Thoracic aorta (tissue), 2 donors: ENCODE data around the gene ZNF3. TPM values are rescaled to one million over a fixed set of nuclear protein-coding genes. Genes with fewer than 3 reads are reported as not detected.

ENCODE experiments used
- ATAC-seq: fragments of 150-250 bp; one replicate; pipeline ENCODE4 v1.8.0; 2017; ENCODE audit warnings: low read depth; ENCODE audit not compliant: insufficient number of reproducible peaks, low FRiP score
- DNase-seq: peaks from one replicate; pipeline ENCODE4 v3.0.0-alpha.2; 2020; ENCODE audit warnings: low spot score
- H3K27ac ChIP-seq, 2 donors: fragments of 200-600 bp; sonication (generic); 1 replicate in 1 of 2; 2 replicates in 1 of 2; pipeline ENCODE4 v1.5.1; 2016; ENCODE audit warnings: mild to moderate bottlenecking in 2 of 2, moderate library complexity in 2 of 2
- H3K27me3 ChIP-seq: fragments of 200-600 bp; sonication (generic); replicated peaks from 2 replicates; pipeline ENCODE4 v1.6.0; 2016; ENCODE audit warnings: mild to moderate bottlenecking; ENCODE audit not compliant: insufficient read depth
- H3K36me3 ChIP-seq: fragments of 200-600 bp; sonication (generic); one replicate; pipeline ENCODE4 v1.5.1; 2016
- H3K4me1 ChIP-seq, 2 donors: fragments of 200-600 bp; sonication (generic); 1 replicate in 1 of 2; 2 replicates in 1 of 2; pipeline versions ENCODE4 v1.5.1 to v1.6.0; 2016; ENCODE audit warnings: low read depth in 2 of 2, mild to moderate bottlenecking in 1 of 2; ENCODE audit not compliant: control insufficient read depth in 1 of 2
- H3K4me3 ChIP-seq: fragments of 200-600 bp; sonication (generic); 2 replicates; pipeline ENCODE4 v1.5.1; 2016; ENCODE audit warnings: mild to moderate bottlenecking
- H3K9me3 ChIP-seq: fragments of 200-600 bp; sonication (generic); 2 replicates; pipeline ENCODE4 v1.5.1; 2016
- CTCF ChIP-seq: fragments of 200-600 bp; sonication (generic); IDR thresholded peaks from one replicate; pipeline ENCODE4 v1.5.1; 2019; ENCODE audit warnings: antibody characterized with exemption
- total RNA-seq, 2 donors: library from RNA; depleted of rRNA; stranded (reverse); fragments of >200 nt; gene quantifications; one replicate each; pipeline versions ENCODE4 v1.1.0 to v1.2.3, GENCODE V29; 2016

Gene ZNF3
- total RNA-seq, 2 donors from 2014 or later = 15.2 to 29.6 TPM

- TF ChIP-seq CTCF = no peak
- H3K27ac ChIP-seq = no peak overlapping the region
- H3K27me3 ChIP-seq = no peaks in the 10 kb centered on the region
- DNase-seq (no peak), ATAC-seq (no peak)
- peaks cover 11 to 15% of the 10 kb centered on the region in 2 donors for H3K4me1 ChIP-seq
- H3K9me3 ChIP-seq = no peaks in the 10 kb centered on the region
- peaks cover 48% of the 10 kb centered on the region for H3K36me3 ChIP-seq
- no peak overlapping the region for H3K4me3 ChIP-seq
These were observed 10.1 kb upstream of the ZNF3 start for GRCh38 chr7:100091411-100092181.

- no peaks in the 10 kb centered on the region for H3K27me3 ChIP-seq
- no peak overlapping the region for H3K27ac ChIP-seq
- no peak for DNase-seq
- ATAC-seq = no peak
- H3K4me3 ChIP-seq = no peak overlapping the region
- no peaks in the 10 kb centered on the region for H3K9me3 ChIP-seq
- H3K4me1 ChIP-seq = peaks cover 11 to 15% of the 10 kb centered on the region in 2 donors
- peaks cover 41% of the 10 kb centered on the region for H3K36me3 ChIP-seq
- no peak for TF ChIP-seq CTCF
These were observed 9.2 kb upstream of the ZNF3 start for GRCh38 chr7:100090527-100091410.

- no peaks in the 10 kb centered on the region for H3K27me3 ChIP-seq
- H3K4me3 ChIP-seq = peak overlapping the region; percentile 80
- H3K36me3 ChIP-seq = peaks cover 31% of the 10 kb centered on the region
- peak overlapping the region; percentile 72 for H3K27ac ChIP-seq
- peaks cover 11 to 15% of the 10 kb centered on the region in 2 donors for H3K4me1 ChIP-seq
- no peak for ATAC-seq
- DNase-seq = no peak
- no peak for TF ChIP-seq CTCF
- no peaks in the 10 kb centered on the region for H3K9me3 ChIP-seq
These were observed 8.1 kb upstream of the ZNF3 start for GRCh38 chr7:100089458-100090196.

DNA sequence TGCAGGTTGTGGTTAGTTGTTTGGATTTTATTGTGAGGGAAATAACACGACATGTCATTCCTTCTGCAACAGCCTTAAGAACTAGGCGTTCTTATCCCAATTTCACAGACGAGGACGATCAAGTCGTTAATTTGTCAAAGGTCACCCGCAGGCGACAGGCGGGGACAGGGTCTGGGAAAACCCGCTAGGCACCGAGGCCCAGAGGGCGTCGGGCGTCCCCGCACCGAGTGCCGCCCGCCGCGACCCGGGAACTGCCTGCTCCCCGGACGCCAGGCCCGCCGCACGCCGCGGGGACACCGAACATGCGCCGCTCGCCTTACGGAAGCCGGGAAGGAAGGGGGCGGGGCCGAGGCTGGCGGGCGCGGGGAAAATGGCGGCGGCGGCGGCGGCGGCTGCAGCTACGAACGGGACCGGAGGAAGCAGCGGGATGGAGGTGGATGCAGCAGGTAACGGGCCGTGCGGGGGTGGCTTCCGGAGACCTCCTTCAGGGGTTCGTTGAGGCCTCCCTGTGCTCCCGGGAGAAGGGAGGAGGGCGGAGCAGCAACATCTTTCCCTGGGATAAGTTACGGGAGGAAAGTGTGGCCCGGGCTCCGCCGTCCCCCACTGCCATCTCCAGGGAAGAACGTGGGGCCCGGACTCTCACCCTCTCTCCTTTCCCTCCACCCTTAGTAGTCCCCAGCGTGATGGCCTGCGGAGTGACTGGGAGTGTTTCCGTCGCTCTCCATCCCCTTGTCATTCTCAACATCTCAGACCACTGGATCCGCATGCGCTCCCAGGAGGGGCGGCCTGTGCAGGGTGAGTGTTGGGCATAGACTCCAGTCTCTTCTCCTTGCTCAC is 7.3 kb upstream of the ZNF3 start, which contains the start of gene COPS6:
TSS of gene COPS6 (plus strand) at position 349 of the 837 bp plus-strand sequence. CDS start at position 371, 22 bp downstream.
- Histone ChIP-seq H3K36me3 (peaks cover 28% of the 10 kb centered on the region), H3K4me3 (peak within 1 kb of the TSS; percentile 80), H3K27me3 (no peaks in the 10 kb centered on the region), H3K27ac (peak within 1 kb of the TSS; percentile 72), H3K9me3 (no peaks in the 10 kb centered on the region), H3K4me1 (peaks cover 11 to 15% of the 10 kb centered on the region in 2 donors)
- DNase-seq (peak; percentile 36), ATAC-seq (no peak)
- TF ChIP-seq CTCF = no peak
